Measurements from ENCODE around the gene SORBS1. TPM values are rescaled to one million over a fixed set of nuclear protein-coding genes. Genes with fewer than 3 reads are reported as not detected.

The SORBS1 gene
- total and polyA plus RNA-seq, 9 of the 15 experiments (the other 6 are each of a cell fraction or from before 2014, with no cell fraction given): 2.0 to 13.3 (median 6.5) TPM

DNA sequence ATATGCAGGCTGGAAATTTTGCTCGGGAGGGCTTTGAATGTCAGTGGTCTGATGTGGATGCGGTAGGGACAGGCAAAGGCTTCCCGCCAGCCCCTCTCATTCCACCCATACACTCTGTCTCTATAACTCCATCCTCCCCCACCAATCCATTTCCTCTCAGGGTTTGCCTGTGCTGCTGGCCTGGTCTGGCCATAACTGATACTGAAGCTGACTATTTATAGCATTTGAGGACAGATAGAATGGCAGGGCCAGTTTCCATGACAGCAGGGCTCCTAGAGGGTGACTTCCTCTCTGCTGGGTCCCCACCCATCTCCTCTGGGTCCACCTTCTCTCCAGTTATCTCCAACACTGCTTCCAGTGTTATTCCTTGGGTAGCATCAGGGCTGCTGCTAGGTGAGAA, 263.8 kb downstream of the SORBS1 start (continued):
- TF ChIP-seq, protein P1, sequence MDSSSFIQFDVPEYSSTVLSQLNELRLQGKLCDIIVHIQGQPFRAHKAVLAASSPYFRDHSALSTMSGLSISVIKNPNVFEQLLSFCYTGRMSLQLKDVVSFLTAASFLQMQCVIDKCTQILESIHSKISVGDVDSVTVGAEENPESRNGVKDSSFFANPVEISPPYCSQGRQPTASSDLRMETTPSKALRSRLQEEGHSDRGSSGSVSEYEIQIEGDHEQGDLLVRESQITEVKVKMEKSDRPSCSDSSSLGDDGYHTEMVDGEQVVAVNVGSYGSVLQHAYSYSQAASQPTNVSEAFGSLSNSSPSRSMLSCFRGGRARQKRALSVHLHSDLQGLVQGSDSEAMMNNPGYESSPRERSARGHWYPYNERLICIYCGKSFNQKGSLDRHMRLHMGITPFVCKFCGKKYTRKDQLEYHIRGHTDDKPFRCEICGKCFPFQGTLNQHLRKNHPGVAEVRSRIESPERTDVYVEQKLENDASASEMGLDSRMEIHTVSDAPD (CRISPR knock-in tag; IDR thresholded peaks at IDR 0.05): no peak
- peak; percentile 85 for TF ChIP-seq NCOR1 (IDR thresholded peaks at IDR 0.05)
- TF ChIP-seq FOXK2 (conservative IDR thresholded peaks at IDR 0.05 in 1 of 2, IDR thresholded peaks at IDR 0.05 in 1 of 2; ENCODE audit: low read depth in 2 of 2): no peak
- TF ChIP-seq, protein P2, sequence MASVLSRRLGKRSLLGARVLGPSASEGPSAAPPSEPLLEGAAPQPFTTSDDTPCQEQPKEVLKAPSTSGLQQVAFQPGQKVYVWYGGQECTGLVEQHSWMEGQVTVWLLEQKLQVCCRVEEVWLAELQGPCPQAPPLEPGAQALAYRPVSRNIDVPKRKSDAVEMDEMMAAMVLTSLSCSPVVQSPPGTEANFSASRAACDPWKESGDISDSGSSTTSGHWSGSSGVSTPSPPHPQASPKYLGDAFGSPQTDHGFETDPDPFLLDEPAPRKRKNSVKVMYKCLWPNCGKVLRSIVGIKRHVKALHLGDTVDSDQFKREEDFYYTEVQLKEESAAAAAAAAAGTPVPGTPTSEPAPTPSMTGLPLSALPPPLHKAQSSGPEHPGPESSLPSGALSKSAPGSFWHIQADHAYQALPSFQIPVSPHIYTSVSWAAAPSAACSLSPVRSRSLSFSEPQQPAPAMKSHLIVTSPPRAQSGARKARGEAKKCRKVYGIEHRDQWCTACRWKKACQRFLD (CRISPR knock-in tag; IDR thresholded peaks at IDR 0.05): no peak
- TF ChIP-seq PHF21A (IDR thresholded peaks at IDR 0.05; ENCODE audit: borderline replicate concordance, low read depth): no peak
- no peak for TF ChIP-seq ZNF253 (CRISPR knock-in tag; conservative IDR thresholded peaks at IDR 0.05)
- no peak for TF ChIP-seq HOXB6 (CRISPR knock-in tag; IDR thresholded peaks at IDR 0.05; ENCODE audit: borderline replicate concordance)
- TF ChIP-seq SRF (CRISPR knock-in tag; IDR thresholded peaks at IDR 0.05): peak in 1 of 2 experiments; percentile 67; a peak in 1 of 4 replicates
- TF ChIP-seq ZNF778 (CRISPR knock-in tag; IDR thresholded peaks at IDR 0.05): no peak
- TF ChIP-seq, protein P3, sequence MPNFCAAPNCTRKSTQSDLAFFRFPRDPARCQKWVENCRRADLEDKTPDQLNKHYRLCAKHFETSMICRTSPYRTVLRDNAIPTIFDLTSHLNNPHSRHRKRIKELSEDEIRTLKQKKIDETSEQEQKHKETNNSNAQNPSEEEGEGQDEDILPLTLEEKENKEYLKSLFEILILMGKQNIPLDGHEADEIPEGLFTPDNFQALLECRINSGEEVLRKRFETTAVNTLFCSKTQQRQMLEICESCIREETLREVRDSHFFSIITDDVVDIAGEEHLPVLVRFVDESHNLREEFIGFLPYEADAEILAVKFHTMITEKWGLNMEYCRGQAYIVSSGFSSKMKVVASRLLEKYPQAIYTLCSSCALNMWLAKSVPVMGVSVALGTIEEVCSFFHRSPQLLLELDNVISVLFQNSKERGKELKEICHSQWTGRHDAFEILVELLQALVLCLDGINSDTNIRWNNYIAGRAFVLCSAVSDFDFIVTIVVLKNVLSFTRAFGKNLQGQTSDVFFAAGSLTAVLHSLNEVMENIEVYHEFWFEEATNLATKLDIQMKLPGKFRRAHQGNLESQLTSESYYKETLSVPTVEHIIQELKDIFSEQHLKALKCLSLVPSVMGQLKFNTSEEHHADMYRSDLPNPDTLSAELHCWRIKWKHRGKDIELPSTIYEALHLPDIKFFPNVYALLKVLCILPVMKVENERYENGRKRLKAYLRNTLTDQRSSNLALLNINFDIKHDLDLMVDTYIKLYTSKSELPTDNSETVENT (CRISPR knock-in tag; IDR thresholded peaks at IDR 0.05): no peak
- TF ChIP-seq, protein P4, sequence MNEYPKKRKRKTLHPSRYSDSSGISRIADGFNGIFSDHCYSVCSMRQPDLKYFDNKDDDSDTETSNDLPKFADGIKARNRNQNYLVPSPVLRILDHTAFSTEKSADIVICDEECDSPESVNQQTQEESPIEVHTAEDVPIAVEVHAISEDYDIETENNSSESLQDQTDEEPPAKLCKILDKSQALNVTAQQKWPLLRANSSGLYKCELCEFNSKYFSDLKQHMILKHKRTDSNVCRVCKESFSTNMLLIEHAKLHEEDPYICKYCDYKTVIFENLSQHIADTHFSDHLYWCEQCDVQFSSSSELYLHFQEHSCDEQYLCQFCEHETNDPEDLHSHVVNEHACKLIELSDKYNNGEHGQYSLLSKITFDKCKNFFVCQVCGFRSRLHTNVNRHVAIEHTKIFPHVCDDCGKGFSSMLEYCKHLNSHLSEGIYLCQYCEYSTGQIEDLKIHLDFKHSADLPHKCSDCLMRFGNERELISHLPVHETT (CRISPR knock-in tag; conservative IDR thresholded peaks at IDR 0.05 in 1 of 2, IDR thresholded peaks at IDR 0.05 in 1 of 2): no peak
- TF ChIP-seq, protein P5, sequence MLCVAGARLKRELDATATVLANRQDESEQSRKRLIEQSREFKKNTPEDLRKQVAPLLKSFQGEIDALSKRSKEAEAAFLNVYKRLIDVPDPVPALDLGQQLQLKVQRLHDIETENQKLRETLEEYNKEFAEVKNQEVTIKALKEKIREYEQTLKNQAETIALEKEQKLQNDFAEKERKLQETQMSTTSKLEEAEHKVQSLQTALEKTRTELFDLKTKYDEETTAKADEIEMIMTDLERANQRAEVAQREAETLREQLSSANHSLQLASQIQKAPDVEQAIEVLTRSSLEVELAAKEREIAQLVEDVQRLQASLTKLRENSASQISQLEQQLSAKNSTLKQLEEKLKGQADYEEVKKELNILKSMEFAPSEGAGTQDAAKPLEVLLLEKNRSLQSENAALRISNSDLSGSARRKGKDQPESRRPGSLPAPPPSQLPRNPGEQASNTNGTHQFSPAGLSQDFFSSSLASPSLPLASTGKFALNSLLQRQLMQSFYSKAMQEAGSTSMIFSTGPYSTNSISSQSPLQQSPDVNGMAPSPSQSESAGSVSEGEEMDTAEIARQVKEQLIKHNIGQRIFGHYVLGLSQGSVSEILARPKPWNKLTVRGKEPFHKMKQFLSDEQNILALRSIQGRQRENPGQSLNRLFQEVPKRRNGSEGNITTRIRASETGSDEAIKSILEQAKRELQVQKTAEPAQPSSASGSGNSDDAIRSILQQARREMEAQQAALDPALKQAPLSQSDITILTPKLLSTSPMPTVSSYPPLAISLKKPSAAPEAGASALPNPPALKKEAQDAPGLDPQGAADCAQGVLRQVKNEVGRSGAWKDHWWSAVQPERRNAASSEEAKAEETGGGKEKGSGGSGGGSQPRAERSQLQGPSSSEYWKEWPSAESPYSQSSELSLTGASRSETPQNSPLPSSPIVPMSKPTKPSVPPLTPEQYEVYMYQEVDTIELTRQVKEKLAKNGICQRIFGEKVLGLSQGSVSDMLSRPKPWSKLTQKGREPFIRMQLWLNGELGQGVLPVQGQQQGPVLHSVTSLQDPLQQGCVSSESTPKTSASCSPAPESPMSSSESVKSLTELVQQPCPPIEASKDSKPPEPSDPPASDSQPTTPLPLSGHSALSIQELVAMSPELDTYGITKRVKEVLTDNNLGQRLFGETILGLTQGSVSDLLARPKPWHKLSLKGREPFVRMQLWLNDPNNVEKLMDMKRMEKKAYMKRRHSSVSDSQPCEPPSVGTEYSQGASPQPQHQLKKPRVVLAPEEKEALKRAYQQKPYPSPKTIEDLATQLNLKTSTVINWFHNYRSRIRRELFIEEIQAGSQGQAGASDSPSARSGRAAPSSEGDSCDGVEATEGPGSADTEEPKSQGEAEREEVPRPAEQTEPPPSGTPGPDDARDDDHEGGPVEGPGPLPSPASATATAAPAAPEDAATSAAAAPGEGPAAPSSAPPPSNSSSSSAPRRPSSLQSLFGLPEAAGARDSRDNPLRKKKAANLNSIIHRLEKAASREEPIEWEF (CRISPR knock-in tag; IDR thresholded peaks at IDR 0.05): no peak
- TF ChIP-seq ZNF23 (CRISPR knock-in tag; IDR thresholded peaks at IDR 0.05): no peak
- no peak for TF ChIP-seq SMAD2 (IDR thresholded peaks at IDR 0.05; ENCODE audit: low read depth, low read length)
